Amniotic epithelial cell (primary cell): ENCODE measurements around the gene GPR107.
A peak's percentile ranks its signal among the peaks of the same experiment; 100 is the strongest.

Experiments
- DNase-seq: peaks from one replicate; pipeline ENCODE4 v3.0.0-alpha.2; 2010; ENCODE audit warnings: low read depth

The GPR107 gene

DNA sequence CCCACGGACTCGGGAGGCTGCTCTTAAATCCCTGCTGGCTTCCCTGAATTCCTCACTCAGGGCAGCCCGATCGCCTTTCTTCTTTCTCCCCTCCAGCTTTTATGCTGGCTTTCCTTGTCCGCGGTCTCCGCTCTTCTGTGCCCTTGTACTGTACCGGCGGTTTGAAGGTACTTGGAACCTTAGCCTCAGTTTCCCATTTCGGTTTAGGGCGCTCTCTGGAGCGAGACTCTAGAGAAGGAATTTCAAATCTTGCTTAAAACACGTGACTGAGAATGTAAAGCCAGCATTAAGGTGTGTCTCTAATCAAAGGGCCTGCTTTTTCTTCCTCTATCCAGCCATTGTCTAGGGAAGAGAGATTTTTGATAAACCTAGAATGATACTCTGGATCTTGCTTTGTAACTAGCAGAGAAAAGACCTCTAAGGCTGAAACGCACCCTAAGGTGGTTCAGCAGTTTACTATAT, 650 bp downstream of the GPR107 start:
- DNase-seq = no peak

DNA sequence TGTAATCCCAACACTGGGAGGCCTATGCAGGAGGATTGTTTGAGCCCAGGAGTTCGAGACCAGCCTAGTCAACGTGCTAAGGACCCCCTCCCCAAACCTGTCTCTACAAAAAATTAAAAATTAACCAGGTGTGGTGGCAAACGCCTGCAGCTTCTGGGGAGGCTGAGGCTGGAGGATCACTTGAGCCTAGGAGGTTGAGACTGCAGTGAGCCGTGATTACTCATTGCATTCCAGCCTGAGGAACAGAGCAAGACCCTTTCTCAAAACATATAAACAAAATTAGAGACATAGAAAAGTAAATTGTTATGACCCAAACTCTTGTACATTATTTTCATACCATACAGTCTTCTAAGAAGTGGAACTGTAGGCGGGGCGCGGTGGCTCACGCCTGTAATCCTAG, 1.1 kb downstream of the GPR107 start:
- no peak for DNase-seq

DNA sequence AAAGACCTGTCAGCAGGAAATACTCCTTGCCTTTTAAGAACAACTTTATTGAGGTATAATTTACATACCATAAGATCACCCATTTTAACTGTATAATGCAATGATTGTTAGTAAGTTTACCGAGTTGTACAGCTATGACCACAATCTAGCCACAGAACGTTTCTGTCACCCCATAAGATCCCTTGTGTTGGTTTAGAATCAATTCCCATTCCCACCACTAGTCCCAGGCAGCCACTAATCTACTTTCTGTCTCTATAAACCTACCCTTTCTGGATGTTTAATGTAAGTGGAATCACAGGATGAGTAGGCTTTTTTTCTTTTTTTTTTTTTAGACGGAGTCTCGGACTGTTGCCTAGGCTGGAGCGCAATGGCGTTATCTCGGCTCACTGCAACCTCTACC, 4.4 kb downstream of the GPR107 start:
- DNase-seq = no peak

DNA sequence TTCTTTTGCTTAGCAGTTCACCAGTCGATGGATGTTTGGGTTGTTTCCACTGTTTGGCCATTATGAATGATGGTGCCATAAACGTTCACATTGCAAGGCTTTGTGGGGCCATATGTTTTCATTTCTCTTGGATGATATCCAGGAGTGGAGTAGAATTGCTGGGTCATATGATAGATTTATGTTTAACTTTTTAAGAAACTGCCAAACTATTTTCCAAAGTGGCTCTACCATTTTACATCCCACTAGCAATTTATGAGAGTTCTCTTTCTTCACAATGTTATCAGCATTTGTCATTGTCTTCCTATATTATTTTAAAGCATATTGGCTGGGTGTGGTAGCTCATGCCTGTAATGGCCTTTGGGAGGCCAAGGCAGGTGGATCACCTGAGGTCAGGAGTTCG, 5.2 kb downstream of the GPR107 start:
- no peak for DNase-seq

DNA sequence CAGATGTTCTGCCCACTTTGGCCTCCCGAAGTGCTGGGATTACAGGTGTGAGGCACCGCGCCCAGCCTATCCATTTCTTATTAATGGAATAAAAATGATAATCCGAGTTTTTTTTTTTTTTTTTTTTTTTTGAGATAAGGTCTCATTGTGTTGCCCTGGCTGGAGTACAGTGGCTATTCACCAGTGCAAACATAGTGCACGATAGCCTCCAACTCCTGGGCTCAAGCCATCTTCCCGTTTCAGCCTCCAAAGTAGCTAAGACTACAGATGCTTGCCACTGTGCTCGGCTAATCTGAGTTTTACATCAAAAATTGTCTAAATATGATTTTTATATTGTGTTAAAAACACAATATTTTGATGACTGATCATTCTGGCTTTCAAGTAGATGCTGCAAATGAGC, 6.6 kb downstream of the GPR107 start:
- DNase-seq = no peak

DNA sequence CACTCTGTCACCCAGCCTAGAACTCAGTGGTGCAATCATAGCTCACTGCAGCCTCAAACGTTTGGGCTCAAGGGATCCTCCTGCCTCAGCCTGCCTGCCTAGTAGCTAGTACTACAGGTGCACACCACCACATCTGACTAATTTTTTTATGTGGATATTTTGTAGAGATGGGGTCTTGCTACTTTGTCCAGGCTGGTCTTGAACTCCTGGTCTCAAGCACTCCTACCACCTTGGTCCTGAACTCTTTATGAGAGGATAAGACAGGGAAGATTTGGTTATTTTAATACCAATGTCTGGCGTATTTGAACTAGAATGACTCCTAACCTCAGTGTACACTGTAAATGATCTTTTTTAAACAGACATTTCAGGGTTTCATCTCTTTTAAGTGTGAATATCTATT, 9.0 kb downstream of the GPR107 start:
- DNase-seq = no peak

DNA sequence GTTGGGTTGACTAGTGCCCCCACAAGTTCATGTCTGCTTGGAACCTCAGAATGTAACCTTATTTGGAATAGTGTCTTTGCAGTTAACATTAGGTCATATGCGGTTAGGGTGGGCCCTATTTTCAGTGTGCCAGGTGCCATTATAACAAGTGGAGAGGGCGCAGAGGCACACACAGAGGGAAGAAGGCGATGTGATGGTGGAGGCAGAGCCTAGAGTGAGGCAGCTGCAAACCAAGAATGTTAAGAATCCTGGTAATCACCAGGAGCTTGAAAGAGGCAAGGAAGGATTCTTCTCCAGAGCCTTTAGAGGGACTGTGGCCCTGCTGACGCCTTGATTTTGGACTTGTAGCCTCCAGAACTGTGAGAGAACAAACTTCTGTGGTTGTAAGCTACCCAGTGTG, 10.9 kb downstream of the GPR107 start:
- DNase-seq = no peak

DNA sequence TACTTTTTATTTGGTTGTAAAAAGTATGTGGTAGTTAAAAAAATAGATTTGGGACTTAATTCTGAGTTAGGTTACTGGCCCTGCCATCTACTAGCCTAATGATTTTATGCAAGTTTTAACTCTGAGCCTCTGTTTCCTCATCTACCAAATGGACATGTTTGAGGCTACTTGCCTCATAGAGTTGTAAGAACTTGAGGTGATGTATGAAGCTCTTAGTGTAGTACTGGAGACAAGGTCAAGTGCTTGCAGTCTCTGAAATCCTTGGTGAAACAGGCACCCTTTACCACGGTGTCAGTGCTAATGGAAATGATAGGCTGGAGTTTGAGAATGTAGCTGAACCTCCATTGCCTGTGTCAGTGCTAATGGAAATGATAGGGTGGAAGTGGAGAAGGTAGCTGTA, 15.3 kb downstream of the GPR107 start:
- no peak for DNase-seq

DNA sequence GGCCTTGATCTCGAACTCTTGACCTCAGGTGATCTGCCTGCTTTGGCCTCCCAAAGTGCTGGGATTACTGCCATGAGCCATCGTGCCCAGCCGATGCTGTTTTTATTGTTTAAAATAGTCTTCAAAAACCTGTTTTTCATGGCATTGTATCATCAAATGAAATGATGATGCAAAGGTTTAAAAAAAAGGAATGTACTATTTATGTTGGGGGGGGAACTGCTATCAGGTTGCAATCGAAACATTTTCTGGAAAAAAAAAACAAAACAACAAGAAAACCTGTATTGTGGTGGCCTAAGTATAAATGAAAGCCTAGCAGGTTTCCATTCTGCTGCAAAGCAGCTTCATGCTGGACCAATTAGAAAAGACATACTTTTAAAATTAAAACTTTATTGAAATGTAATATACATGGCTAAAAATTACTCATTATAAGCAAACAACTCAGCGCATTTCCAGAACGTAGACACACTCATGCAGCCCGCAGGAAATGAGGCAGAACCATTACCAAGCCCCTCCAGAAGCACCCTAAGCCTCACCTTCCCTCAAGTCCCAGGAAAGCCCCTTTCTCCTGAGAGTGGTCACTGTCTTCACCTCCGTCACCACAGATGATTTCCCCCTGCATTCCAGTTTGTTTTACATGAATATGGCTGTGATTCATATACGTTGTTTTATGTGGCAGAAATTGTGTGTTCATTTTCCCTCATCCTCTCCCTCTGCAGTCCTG, 19.0 kb downstream of the GPR107 start:
- DNase-seq = peak; percentile 40

DNA sequence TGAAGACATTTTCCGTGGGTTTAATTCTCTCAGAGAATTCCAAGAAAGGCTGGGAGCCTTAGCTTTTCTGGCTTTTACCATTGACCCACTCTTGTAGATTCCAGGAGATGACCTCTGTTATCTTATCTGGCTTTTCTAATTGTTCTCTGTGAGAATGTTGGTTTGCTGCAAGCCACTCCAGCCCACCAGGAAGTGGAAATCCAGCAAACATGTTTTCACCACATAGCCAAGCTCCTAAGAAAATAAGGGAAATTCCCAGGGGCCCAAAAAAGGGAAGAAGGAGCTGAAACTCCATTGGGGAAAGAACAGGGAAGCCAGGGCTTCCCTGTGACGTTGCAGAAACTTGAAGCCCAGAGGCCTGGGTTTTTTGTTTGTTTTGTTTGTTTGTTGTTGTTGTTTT, 19.7 kb downstream of the GPR107 start:
- DNase-seq = peak; percentile 85

DNA sequence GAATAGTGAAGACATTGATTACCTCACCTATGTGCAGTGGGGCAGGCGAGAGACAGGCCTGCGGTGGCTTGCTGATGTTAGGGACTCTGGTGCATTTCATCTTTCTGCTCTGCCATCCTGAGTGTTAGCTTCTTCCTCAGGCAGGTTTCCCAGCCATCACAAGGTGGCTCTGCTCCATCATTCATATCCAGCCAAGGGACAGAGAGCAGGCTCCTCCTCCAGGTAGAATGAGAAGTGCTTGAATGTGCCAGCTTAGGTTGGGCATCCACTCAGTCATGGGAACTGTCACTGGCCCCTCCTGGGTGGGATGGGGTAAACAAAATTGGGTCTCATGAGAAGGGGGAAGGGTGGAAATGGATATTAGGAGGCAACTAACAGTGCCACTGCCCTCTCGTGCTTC, 24.8 kb downstream of the GPR107 start:
- no peak for DNase-seq

DNA sequence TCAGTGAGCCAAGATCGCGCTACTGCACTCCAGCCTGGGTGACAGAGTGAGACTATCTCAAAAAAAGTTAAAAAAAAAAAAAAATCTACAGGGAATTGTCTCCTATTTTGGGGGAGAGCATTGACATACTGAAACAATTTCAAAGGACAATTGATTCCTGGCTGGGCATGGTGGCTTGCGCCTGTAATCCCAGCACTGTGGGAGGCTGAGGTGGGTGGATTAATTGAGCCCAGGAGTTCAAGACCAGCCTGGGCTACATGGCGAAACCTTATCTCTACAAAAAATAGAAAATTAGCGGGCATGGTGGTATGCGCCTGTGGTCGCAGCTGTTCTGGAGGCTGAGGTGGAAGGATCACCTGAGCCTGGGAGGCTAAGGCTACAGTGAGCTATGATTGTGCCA, 30.6 kb downstream of the GPR107 start:
- DNase-seq = no peak

DNA sequence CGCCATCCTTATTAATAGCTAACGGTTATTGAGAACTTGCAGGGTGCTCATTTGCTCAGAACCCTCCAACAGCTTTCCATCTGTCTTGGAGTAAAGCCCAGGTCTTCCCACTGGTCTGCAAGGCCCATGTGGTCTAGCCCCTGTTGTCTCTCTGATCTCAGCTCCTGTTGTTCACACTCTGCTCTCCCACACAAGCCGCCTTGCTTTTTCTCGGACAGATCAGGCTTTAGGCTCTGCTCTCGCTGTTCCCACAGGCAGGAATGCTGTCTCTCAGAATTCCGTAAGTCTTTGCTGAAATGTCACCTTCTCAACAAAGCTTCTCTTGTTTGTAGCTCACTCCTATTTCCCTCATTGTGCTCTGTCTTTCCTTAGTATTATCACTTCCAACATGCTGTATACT, 34.3 kb downstream of the GPR107 start:
- DNase-seq = no peak

DNA sequence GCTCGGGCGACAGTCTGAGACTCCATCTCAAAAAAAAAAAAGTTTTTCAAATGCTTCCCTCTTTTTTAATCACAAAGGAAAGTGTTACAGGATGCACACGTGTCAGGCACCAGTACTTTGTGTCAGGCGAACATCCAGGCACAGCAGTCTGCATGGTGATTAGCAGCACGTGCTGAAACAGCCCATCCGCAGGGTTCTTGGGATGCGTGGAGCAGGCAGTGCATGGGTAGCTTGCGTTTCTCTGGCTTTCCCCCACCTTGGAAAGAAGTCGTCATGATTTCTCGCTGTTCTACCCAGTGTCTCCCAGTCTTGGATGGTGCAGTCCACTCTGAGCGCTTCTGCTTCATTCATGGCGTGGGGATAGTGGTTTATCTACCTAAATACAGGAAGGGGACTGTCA, 35.4 kb downstream of the GPR107 start:
- DNase-seq = no peak

DNA sequence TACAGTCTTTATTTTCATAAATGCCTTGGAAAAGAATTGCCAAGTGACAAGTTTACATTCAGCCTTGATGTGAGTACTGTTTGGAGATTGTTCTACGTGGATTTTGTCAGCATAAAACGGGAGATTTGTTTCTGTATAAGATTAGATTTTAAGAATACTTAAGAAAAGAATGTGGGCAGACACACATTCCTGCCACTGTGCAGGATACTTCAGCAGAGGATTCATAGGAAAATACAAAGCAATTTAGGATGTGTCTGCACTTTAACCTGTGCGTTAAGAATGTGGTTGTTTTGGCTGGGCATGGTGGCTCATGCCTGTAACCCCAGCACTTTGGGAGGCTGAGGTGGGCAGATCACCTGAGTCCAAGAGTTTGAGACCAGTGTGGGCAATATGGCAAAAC, 37.2 kb downstream of the GPR107 start:
- peak; percentile 12 for DNase-seq

DNA sequence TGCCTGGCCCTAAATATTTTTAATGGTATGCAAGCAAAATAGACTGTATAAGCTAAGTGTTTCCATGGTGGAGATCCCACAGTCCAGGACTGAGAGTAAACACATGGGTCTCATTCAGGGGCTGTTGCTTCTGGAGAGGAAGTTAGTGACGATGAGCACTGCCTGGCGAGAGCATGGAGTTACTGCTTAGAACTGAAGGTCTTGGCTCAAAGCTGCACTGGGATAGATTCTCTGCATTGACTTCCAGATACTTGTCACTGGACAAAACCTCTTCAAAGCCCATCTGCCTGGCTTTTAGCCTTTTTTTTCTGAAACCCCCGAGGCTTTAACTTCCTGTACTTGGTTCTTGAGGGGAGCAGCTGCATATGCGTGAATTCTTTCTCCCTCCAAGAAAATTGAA, 39.2 kb downstream of the GPR107 start:
- DNase-seq = no peak

DNA sequence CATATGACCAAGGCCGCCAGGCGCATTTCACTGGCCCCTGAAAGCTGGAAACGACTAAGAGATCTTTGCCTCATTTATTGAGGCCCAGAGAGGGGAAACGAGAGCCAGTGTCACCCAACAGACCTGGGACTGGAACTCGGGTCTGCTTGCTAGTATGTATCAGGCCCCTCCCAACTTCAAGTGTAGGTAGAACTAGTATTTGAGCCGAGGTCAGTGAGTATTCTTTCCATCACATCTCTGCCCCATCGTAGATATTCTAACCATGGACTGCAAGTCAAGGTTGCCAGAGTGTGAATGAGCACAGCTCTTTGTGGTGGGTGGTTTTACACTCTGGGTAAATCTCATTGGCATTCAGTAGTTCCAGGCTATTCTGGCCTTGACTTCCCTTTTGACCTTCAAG, 42.2 kb downstream of the GPR107 start:
- DNase-seq = no peak

DNA sequence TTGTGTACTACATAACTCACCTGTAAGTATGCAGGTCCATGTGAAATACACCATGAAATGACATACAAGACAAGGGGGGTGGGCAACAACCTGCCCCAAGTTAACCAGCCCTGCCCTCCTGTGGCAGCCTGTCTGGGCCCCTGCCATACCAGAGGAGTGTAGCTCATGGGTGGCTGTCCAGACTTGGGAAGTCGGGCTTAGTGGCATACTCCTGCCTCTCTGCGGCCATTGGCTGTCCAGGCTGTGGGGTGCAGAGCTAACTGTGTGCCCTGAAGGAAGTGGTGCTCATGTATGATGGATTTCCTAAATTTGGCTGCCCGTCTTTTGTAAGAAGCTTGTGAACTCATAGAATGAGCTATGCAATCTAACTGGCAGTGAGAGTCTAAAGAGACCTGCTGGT, 47.0 kb downstream of the GPR107 start:
- DNase-seq = no peak

DNA sequence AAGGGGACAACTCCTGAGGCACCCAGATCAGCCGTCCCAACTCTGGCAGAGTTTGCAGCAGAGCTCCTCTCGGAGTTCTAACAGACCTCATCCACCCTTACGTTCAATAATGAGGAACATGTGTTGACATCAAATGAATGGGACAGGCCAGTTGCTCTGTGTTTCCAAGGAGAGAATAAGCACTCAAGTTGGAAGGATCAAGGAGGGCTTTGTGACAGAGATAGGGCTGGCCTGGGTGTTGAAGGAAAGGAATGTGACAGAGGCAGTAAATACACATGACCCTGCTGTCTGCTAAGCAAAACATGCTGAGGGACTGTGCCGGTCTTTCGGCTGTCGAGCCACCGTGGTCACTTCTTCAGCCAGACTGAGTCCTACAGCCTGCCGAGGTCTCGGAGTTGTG, 48.2 kb downstream of the GPR107 start:
- DNase-seq = no peak

DNA sequence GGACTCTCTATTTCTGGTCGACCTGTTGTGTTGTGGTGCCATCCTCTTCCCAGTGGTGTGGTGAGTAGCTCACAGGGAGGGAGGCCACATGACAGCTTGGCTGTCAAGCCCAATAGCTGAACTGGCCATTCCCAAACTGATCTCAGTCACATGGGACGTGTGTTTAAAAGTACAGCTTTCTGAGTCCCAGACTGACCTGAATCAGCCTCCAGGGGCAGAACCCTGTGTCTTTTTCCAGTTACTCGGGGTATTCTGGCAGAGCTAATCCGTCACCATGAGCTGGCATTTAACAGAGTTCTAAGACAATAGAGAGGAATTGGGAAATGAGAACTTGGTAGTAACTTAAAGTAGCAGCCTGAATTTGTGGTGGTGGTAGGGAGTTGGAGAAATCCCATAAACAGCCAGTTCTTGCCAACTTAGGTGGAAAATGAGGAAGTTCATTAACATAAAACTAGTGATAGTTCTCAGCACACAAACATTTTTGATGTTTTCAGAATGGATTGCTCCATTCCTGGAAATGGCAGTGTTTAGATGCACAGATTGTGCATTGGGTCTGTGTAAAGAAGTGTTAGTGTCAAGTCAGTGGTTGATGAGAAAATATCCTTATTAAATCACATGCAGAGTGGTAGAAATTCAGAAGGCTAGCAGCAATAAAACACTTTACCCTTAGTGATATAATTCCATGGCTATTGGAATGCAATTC, 50.9 kb downstream of the GPR107 start:
- no peak for DNase-seq

DNA sequence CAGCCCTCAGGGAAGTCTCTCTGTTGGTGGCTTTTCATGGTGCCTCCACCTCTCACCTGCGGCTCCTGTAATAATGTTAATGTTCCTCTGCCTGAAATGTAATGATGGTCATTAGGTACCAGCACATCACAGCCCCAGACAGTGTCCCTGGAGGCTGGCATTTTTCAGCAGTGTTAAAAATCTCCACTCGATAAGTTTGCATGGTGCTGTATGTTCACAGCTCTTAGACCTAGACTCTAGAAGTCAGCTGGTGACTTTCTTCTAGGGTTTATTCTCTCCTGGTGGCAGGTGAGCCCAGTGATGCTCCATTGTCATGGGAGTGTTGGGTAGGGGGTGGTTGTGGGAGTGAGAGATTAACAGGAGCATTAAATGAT, 53.1 kb downstream of the GPR107 start:
- DNase-seq = no peak

DNA sequence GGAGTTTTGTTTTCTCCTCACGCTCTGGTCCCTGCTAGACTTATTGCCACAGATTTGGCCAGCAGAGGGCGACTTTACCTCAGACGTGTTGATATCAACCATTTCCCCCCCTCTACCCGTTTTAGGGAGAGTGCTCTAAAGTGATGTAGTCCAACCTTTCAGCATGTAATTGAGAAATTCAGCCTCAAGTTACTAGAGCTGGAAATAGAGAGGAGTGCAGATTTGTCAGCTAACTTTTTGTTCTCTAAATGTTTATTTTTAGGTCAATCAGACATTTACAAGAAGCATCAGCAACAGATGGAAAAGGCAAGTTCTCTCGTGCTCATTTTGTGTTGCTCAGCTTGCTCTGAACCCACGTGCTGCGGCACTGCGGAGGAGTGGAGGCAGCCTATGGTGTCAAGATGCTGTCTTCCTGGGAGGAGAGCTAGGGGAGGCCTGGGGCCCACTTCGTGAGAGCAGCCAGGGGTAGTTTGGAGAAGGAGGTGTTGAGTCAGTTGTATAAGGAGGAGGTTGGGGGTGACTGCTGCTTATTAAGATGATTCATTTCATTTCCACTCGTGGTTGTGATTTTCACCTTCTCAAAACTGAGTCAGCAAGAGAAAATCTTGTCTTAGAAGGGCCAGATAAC, 53.6 kb downstream of the GPR107 start:
- DNase-seq = peak; percentile 96

DNA sequence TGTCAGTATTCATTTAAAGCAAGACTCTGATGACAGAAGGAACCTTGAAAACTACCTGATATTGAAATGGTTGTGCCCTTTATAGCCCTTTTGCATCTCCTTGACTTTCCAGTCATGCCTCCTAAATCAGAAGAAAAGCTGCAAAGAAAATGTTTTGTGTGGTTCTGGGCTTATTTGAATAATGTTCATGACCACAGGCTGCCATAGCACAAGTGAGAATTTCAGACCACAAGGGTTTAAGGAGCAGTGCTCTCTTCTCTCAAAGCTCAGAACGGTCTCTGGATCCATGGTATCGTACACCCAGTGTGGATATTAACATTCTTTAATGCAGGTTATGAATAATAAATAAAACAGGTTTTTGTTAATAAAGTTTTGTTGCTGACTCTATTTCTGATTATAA, 54.2 kb downstream of the GPR107 start:
- no peak for DNase-seq

DNA sequence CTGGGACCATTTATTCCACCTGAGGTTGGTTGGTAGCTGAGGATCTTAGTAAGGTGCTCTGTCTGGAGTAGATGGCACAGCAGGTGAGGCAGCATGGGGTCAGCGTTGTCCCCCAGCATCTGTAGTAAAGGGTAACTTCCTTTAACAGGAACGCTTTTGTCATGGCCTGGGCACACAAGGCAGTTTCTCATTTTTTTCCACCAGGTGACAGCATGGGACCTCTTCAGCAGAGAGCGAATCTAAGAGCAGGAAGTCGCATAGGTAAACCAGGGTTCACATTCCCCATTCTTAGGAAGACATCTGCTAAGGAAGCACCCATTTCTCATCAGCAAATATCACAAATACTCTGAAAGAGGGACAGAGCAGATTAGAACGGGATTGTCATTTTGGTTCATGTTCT, 56.5 kb downstream of the GPR107 start:
- DNase-seq = no peak
